HepG2 (cell line): ENCODE results near the gene AP1S3.
"Not testable (repeated sequence)": the region's sequence is repeated elsewhere in the genome, so short reads cannot be mapped to it uniquely, and the experiment has no call there.

Source experiments
- IKZF1 ChIP-seq: fragments of 450-650 bp; IDR thresholded peaks from 2 replicates; pipeline ENCODE4 v1.7.1; 2016
- JUND ChIP-seq: sonication (generic); formaldehyde crosslinking; IDR thresholded peaks from 2 replicates; pipeline ENCODE4 v1.8.0; 2022; ENCODE audit warnings: mild to moderate bottlenecking, missing genetic modification reagents
- ZBED4 ChIP-seq: sonication (generic); formaldehyde crosslinking; IDR thresholded peaks from 2 replicates; pipeline ENCODE4 v1.4.0; 2020; ENCODE audit warnings: missing genetic modification reagents, borderline replicate concordance
- ZKSCAN1 ChIP-seq: fragments of 150-350 bp; IDR thresholded peaks from 2 replicates; pipeline ENCODE4 v1.6.1; 2014; ENCODE audit warnings: low read length
- ZNF629 ChIP-seq: sonication (generic); formaldehyde crosslinking; conservative IDR thresholded peaks from 2 replicates; pipeline ENCODE4 v1.5.0; 2020; ENCODE audit warnings: missing genetic modification reagents

- TF ChIP-seq ZBED4 (CRISPR knock-in tag); JUND (CRISPR knock-in tag); ZNF629; ZKSCAN1; IKZF1: not testable (repeated sequence)
Measured at GRCh38 chr2:223872772-223873171, 35.4 kb upstream of the AP1S3 start.
